Measurements from ENCODE around the gene C1orf226. TPM values are rescaled to one million over a fixed set of nuclear protein-coding genes. Genes with fewer than 3 reads are reported as not detected.
A peak's percentile ranks its signal among the peaks of the same experiment; 100 is the strongest.

The C1orf226 gene
- total and polyA plus RNA-seq, 9 of the 15 experiments (the other 6 are each of a cell fraction or from before 2014, with no cell fraction given), result 0.10 to 1.4 (median 0.47) TPM

DNA sequence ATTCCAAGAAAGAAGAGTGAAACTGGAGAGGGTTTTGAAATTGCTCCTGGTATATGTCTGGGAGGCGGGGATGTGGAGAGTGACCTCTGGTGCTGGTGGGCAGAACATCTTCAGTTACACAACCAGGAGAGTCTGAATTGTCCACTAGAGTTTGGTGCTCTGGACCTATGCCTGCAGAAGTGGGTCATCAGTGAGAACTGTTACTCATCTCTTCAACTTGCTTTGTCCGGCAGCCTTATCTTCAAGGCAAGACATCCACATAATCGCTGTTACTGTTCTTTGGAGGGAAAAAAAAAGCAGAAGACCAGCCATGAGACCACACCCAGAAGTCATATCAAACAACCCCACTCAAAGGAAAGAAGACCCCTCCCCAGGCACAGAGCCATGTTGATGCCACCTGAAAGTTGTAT is 15.5 kb downstream of the C1orf226 start (continued):
- no peak for TF ChIP-seq MIER1 (IDR thresholded peaks at IDR 0.05; ENCODE audit: low read depth)
- TF ChIP-seq ZNF584 (CRISPR knock-in tag; IDR thresholded peaks at IDR 0.05; ENCODE audit: low read depth), result no peak
- no peak for TF ChIP-seq NR2F6 (CRISPR knock-in tag; IDR thresholded peaks at IDR 0.05)
- TF ChIP-seq, protein P1, sequence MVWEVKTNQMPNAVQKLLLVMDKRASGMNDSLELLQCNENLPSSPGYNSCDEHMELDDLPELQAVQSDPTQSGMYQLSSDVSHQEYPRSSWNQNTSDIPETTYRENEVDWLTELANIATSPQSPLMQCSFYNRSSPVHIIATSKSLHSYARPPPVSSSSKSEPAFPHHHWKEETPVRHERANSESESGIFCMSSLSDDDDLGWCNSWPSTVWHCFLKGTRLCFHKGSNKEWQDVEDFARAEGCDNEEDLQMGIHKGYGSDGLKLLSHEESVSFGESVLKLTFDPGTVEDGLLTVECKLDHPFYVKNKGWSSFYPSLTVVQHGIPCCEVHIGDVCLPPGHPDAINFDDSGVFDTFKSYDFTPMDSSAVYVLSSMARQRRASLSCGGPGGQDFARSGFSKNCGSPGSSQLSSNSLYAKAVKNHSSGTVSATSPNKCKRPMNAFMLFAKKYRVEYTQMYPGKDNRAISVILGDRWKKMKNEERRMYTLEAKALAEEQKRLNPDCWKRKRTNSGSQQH (CRISPR knock-in tag; IDR thresholded peaks at IDR 0.05), result no peak
- TF ChIP-seq MCM2 (IDR thresholded peaks at IDR 0.05; ENCODE audit: low read depth), result no peak
- no peak for TF ChIP-seq SRSF7 (optimal IDR thresholded peaks at IDR 0.05; ENCODE audit: low read depth, low read length)
- TF ChIP-seq NFE2 (IDR thresholded peaks at IDR 0.05; ENCODE audit: low read depth), result no peak
- no peak for TF ChIP-seq GTF2A2 (tag; IDR thresholded peaks at IDR 0.05)
- TF ChIP-seq FOXA3 (CRISPR knock-in tag; conservative IDR thresholded peaks at IDR 0.05 in 1 of 2, IDR thresholded peaks at IDR 0.05 in 1 of 2), result no peak
- peak; percentile 58; the same call in 1 of the 2 replicates for TF ChIP-seq GATA2 (CRISPR knock-in tag; IDR thresholded peaks at IDR 0.05)
- TF ChIP-seq U2AF1 (optimal IDR thresholded peaks at IDR 0.05; ENCODE audit: low read depth, low read length), result no peak
- TF ChIP-seq, protein P2, sequence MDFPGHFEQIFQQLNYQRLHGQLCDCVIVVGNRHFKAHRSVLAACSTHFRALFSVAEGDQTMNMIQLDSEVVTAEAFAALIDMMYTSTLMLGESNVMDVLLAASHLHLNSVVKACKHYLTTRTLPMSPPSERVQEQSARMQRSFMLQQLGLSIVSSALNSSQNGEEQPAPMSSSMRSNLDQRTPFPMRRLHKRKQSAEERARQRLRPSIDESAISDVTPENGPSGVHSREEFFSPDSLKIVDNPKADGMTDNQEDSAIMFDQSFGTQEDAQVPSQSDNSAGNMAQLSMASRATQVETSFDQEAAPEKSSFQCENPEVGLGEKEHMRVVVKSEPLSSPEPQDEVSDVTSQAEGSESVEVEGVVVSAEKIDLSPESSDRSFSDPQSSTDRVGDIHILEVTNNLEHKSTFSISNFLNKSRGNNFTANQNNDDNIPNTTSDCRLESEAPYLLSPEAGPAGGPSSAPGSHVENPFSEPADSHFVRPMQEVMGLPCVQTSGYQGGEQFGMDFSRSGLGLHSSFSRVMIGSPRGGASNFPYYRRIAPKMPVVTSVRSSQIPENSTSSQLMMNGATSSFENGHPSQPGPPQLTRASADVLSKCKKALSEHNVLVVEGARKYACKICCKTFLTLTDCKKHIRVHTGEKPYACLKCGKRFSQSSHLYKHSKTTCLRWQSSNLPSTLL (IDR thresholded peaks at IDR 0.05), result no peak
- TF ChIP-seq ATF1 (CRISPR knock-in tag; IDR thresholded peaks at IDR 0.05), result no peak
- TF ChIP-seq ATF1 (tag; IDR thresholded peaks at IDR 0.05), result no peak
- no peak for TF ChIP-seq PML (IDR thresholded peaks at IDR 0.05; ENCODE audit: low read length)
- TF ChIP-seq ZEB2 (IDR thresholded peaks at IDR 0.05), result 0 out of 2 replicates have a peak, but pooled peaks have one; percentile 61
- TF ChIP-seq, protein P3, sequence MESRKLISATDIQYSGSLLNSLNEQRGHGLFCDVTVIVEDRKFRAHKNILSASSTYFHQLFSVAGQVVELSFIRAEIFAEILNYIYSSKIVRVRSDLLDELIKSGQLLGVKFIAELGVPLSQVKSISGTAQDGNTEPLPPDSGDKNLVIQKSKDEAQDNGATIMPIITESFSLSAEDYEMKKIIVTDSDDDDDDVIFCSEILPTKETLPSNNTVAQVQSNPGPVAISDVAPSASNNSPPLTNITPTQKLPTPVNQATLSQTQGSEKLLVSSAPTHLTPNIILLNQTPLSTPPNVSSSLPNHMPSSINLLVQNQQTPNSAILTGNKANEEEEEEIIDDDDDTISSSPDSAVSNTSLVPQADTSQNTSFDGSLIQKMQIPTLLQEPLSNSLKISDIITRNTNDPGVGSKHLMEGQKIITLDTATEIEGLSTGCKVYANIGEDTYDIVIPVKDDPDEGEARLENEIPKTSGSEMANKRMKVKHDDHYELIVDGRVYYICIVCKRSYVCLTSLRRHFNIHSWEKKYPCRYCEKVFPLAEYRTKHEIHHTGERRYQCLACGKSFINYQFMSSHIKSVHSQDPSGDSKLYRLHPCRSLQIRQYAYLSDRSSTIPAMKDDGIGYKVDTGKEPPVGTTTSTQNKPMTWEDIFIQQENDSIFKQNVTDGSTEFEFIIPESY (CRISPR knock-in tag; IDR thresholded peaks at IDR 0.05), result no peak
- TF ChIP-seq ZNF408 (CRISPR knock-in tag; IDR thresholded peaks at IDR 0.05; ENCODE audit: low read depth), result no peak
- no peak for TF ChIP-seq ZNF347 (CRISPR knock-in tag; IDR thresholded peaks at IDR 0.05; ENCODE audit: low read depth)
- no peak for TF ChIP-seq DACH1 (IDR thresholded peaks at IDR 0.05; ENCODE audit: partially characterized antibody)
- TF ChIP-seq, protein P4, sequence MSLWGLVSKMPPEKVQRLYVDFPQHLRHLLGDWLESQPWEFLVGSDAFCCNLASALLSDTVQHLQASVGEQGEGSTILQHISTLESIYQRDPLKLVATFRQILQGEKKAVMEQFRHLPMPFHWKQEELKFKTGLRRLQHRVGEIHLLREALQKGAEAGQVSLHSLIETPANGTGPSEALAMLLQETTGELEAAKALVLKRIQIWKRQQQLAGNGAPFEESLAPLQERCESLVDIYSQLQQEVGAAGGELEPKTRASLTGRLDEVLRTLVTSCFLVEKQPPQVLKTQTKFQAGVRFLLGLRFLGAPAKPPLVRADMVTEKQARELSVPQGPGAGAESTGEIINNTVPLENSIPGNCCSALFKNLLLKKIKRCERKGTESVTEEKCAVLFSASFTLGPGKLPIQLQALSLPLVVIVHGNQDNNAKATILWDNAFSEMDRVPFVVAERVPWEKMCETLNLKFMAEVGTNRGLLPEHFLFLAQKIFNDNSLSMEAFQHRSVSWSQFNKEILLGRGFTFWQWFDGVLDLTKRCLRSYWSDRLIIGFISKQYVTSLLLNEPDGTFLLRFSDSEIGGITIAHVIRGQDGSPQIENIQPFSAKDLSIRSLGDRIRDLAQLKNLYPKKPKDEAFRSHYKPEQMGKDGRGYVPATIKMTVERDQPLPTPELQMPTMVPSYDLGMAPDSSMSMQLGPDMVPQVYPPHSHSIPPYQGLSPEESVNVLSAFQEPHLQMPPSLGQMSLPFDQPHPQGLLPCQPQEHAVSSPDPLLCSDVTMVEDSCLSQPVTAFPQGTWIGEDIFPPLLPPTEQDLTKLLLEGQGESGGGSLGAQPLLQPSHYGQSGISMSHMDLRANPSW (CRISPR knock-in tag; IDR thresholded peaks at IDR 0.05), result no peak
- TF ChIP-seq, protein P5, sequence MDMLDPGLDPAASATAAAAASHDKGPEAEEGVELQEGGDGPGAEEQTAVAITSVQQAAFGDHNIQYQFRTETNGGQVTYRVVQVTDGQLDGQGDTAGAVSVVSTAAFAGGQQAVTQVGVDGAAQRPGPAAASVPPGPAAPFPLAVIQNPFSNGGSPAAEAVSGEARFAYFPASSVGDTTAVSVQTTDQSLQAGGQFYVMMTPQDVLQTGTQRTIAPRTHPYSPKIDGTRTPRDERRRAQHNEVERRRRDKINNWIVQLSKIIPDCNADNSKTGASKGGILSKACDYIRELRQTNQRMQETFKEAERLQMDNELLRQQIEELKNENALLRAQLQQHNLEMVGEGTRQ (CRISPR knock-in tag; IDR thresholded peaks at IDR 0.05), result no peak
- TF ChIP-seq RB1 (IDR thresholded peaks at IDR 0.05; ENCODE audit: low read depth), result no peak
